AG09309 (cell line): ENCODE results near the gene USP14.

Experiments used
- DNase-seq: peaks from one replicate; pipeline ENCODE4 v3.0.0-alpha.2; 2010; ENCODE audit warnings: low read depth
- H3K4me3 ChIP-seq: 2 replicates; pipeline ENCODE4 v1.5.1; 2011; ENCODE audit warnings: mild to moderate bottlenecking, low read depth, low read length, moderate library complexity; ENCODE audit not compliant: control insufficient read depth
- TF ChIP-seq, protein P1 (sequence below): IDR thresholded peaks from 2 replicates; pipeline ENCODE4 v1.5.1; 2011; ENCODE audit warnings: mild to moderate bottlenecking, low read depth, low read length, inconsistent platforms; ENCODE audit not compliant: insufficient read depth, control insufficient read depth; ENCODE audit errors: missing control alignments

The USP14 gene

DNA sequence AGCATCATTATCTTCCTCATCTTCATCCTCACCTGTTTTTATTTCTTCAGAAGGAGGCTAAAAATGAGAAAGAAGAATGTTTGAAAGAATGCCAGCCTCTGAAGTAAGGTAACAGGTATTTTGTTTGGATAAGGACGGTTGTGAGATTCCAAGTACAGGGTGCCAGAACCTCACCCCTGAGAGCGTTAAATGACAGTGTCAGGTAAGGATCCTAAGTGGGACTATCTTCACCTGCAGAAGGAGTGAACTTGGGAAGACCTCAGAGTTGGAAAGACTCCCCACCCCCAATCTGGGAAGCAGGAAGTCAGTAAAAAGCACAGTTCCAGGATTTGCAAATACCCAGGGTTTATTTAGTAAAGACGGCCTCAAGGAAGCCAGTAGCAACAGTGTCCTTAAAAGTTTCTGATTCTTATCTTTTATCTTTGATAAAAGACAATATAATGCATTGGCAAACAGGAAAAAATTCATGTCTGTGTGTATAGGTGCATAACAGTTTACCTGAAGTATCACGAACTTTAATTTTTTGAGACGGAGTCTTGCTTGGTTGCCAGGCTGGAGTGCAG lies 57.2 kb downstream of the USP14 start:
- no peak for DNase-seq
- no peak overlapping the region for H3K4me3 ChIP-seq
- TF ChIP-seq, protein P1, sequence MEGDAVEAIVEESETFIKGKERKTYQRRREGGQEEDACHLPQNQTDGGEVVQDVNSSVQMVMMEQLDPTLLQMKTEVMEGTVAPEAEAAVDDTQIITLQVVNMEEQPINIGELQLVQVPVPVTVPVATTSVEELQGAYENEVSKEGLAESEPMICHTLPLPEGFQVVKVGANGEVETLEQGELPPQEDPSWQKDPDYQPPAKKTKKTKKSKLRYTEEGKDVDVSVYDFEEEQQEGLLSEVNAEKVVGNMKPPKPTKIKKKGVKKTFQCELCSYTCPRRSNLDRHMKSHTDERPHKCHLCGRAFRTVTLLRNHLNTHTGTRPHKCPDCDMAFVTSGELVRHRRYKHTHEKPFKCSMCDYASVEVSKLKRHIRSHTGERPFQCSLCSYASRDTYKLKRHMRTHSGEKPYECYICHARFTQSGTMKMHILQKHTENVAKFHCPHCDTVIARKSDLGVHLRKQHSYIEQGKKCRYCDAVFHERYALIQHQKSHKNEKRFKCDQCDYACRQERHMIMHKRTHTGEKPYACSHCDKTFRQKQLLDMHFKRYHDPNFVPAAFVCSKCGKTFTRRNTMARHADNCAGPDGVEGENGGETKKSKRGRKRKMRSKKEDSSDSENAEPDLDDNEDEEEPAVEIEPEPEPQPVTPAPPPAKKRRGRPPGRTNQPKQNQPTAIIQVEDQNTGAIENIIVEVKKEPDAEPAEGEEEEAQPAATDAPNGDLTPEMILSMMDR = no peak

DNA sequence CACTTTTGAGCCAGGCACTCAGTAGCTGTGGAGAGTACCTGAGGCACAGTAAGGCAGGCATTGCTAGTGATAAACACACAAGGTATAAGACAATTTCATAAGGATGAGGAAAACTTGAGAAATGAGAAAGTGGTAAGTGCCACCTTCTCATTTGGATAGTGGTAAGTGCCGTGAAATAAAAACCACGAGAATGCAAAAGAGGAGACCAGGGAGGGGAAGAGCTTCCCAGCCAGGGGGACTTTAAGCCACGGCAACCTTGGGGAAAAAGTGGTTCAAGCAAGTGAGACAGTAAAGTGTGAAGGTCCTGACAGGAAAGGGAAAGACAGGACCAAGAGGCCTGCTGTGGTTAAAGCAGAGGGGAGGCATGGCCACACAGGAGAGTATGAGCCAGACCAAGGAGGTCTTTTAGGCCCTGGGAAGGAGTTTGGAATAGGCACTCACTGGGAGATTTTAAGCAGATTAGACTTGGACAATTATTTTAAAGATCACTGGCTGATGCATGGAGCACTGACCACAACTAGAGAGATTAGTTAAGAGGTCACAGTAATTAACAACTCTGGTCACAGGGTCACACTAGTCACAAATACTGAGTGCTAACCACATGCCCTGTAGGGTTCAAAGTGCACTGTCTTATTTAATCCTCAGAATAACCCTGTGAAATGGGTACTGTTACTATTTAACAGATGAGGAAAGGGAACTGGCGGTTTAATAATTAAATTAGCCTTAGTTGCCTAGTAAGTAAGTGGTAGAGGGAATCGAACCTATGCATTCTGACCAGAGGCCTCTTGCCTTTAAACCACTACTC lies 59.4 kb downstream of the USP14 start:
- TF ChIP-seq, protein P1 = no peak
- no peak for DNase-seq
- H3K4me3 ChIP-seq = no peak overlapping the region

DNA sequence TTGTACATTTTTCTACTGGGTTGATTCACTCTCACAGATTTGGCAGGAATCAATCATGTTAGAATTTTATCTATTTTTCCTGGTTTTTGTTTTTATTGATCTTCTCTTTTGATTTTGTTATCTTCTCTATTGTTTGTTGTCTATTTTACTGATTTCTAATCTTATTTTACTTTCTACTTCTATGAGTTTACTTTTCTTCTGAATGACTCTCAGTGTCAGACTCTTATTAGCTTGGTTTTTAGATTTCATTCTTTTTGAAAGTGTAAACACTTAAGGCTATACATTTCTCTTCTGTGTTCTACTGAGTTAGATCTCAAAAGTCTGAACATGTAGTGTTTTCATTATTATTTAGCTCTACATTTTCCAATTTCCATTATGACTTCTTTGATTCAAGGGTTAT lies 62.4 kb downstream of the USP14 start:
- H3K4me3 ChIP-seq = no peak overlapping the region
- TF ChIP-seq, protein P1 = no peak

DNA sequence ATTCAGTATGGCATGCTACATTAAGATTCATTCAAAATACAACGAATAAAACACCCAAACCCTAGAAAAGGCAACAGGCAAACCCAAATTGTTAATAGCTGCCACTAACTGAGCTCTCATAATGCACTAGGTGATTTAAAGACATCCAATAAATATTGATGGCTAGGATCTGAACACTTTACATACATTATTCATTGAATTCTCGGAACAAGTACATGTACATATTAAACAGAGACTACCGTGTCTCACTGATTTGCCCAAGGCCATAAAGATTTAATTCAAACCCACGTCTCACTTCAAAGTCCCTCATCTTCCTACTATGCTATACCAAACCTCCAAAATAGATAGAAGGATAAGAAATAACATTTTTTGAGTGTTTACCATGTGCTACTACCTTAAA lies 67.4 kb downstream of the USP14 start:
- no peak overlapping the region for H3K4me3 ChIP-seq
- no peak for DNase-seq
- TF ChIP-seq, protein P1 = no peak

More for the DNA sequence above, 62.4 kb downstream of the USP14 start:
- DNase-seq = no peak

DNA sequence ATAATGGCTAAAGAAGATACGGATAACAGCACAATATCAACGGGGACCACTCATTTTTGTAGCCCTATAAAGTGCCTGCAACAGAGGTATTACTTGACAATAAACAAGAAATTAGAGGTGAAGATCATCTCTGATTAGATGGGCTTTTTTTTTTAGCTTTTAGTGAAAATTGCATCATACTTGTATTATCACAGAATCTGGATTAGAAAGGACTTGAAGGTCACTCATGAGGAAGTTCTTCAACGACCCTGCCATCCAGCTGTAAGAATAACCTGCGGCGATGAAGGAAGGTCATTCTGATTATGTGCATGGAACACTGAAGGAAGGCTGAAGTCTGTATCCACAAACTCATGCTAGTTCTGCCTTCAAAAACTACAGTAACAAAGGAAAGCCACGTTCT lies 69.0 kb downstream of the USP14 start:
- no peak for DNase-seq
- TF ChIP-seq, protein P1 = no peak
- no peak overlapping the region for H3K4me3 ChIP-seq

DNA sequence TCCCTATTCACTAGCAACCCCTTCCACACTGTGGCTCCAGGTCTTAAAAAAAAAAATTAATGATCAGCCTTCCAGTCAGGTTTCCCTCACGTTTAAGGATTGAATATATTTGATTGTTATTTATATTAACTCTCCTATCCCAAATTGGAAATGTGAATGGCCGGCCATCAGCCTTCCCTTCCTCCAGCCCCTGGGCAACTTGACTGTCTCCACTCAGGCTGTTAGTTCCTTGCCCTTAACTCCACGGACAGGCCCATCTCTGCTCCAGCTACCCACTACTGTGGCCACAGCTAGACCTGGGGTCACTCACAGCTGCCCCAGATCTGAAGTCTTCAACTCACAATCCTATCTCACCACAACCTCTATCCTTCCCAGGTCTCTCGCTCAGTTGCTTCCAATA lies 69.5 kb downstream of the USP14 start:
- no peak overlapping the region for H3K4me3 ChIP-seq
- TF ChIP-seq, protein P1 = no peak
- DNase-seq = no peak
